AG04449 (cell line): Measurements from ENCODE around the gene FBXO27.

Experiments used
- CTCF ChIA-PET: fragments of 350-600 bp; formaldehyde crosslinking; extraction: SDS; loops from one replicate; lab custom pipeline; 2021; ENCODE audit warnings: antibody characterized with exemption; lab: Yijun Ruan, JAX
- POLR2A ChIA-PET: fragments of 400-600, 350-600 bp; formaldehyde crosslinking; extraction: SDS; loops from one replicate; lab custom pipeline; 2020; ENCODE audit warnings: antibody characterized with exemption, inconsistent platforms; lab: Yijun Ruan, JAX
- DNase-seq: peaks from one replicate; pipeline ENCODE4 v3.0.0-alpha.2; 2010; ENCODE audit warnings: low read depth, low spot score
- H3K4me3 ChIP-seq: 2 replicates; pipeline ENCODE4 v1.5.1; 2011; ENCODE audit warnings: low read depth, mild to moderate bottlenecking, control low read depth, low read length
- CTCF ChIP-seq: IDR thresholded peaks from one replicate; pipeline ENCODE4 v1.5.1; 2011; ENCODE audit warnings: mild to moderate bottlenecking, moderate library complexity, low read length, control low read depth, inconsistent platforms; ENCODE audit not compliant: insufficient read depth; ENCODE audit errors: missing control alignments

Gene FBXO27

GRCh38 chr19:38985262-38985661, 47.1 kb downstream of the FBXO27 start:
- H3K4me3 ChIP-seq, result no peak overlapping the region
- POLR2A ChIA-PET, result no interaction called here
- CTCF ChIA-PET, result interaction anchor here (1.2 kb wide), 1 partner anchor 8 kb away, joined by 6 read pairs; no protein-coding TSS in a partner anchor
- no peak for TF ChIP-seq CTCF
- DNase-seq, result no peak

GRCh38 chr19:38980583-38981374, 51.6 kb downstream of the FBXO27 start:
- no peak for TF ChIP-seq CTCF
- CTCF ChIA-PET, result interaction anchor here (1.1 kb wide), 1 partner anchor 19 kb away, joined by 3 read pairs; no protein-coding TSS in a partner anchor
- no peak for DNase-seq
- no peak overlapping the region for H3K4me3 ChIP-seq
- POLR2A ChIA-PET, result no interaction called here

- CTCF ChIA-PET, result interaction anchor here (1.1 kb wide), 1 partner anchor 18 kb away, joined by 3 read pairs; no protein-coding TSS in a partner anchor
- POLR2A ChIA-PET, result no interaction called here
- DNase-seq, result no peak
- no peak for TF ChIP-seq CTCF
- H3K4me3 ChIP-seq, result no peak overlapping the region
These were observed 52.5 kb downstream of the FBXO27 start for GRCh38 chr19:38979812-38980211.

GRCh38 chr19:38978326-38978689, 54.0 kb downstream of the FBXO27 start:
- ChIA-PET CTCF (interaction anchor here (1.3 to 5.8 kb wide), 5 partner anchors 10 to 100 kb away, joined by 3 to 39 read pairs (median 7); no protein-coding TSS in a partner anchor), POLR2A (no interaction called here)
- H3K4me3 ChIP-seq, result no peak overlapping the region
- no peak for TF ChIP-seq CTCF
- no peak for DNase-seq

- no peak for DNase-seq
- CTCF ChIA-PET, result interaction anchor here (0.7 to 5.8 kb wide), 11 partner anchors 8 to 145 kb away, joined by 3 to 39 read pairs (median 6); no protein-coding TSS in a partner anchor
- POLR2A ChIA-PET, result no interaction called here
- no peak for TF ChIP-seq CTCF
- no peak overlapping the region for H3K4me3 ChIP-seq
These were observed 54.7 kb downstream of the FBXO27 start for GRCh38 chr19:38977445-38978325.
